Astrocyte (in vitro differentiated cells and primary cell): Measurements from ENCODE around the gene TRMT10A. TPM values are rescaled to one million over a fixed set of nuclear protein-coding genes. Genes with fewer than 3 reads are reported as not detected.

ENCODE experiments used
- DNase-seq: peaks from one replicate; pipeline ENCODE4 v3.0.0-alpha.2; 2010; ENCODE audit warnings: low read depth
- FAIRE-seq: peaks from 2 replicates; lab custom pipeline; 2011; peaks lifted over from hg19 to GRCh38; lab: Jason Lieb, UNC
- H2AFZ ChIP-seq: 2 replicates; pipeline ENCODE4 v1.6.0; 2012; ENCODE audit warnings: low read depth, low read length, inconsistent platforms
- H3K27ac ChIP-seq: 2 replicates; pipeline ENCODE4 v1.5.1; 2011; ENCODE audit warnings: low read depth, low read length, inconsistent platforms
- H3K27me3 ChIP-seq: 2 replicates; pipeline ENCODE4 v1.6.0; 2011; ENCODE audit warnings: low read length, inconsistent platforms; ENCODE audit not compliant: insufficient read depth
- H3K36me3 ChIP-seq: 2 replicates; pipeline ENCODE4 v1.5.1; 2011; ENCODE audit warnings: low read length, inconsistent platforms; ENCODE audit not compliant: insufficient read depth
- H3K4me1 ChIP-seq: 2 replicates; pipeline ENCODE4 v1.5.1; 2011; ENCODE audit warnings: low read length, inconsistent platforms; ENCODE audit not compliant: insufficient read depth
- H3K4me2 ChIP-seq: 2 replicates; pipeline ENCODE4 v1.6.0; 2012; ENCODE audit warnings: low read length, inconsistent platforms
- H3K4me3 ChIP-seq: 2 replicates; pipeline ENCODE4 v1.5.1; 2011; ENCODE audit warnings: low read depth, mild to moderate bottlenecking, low read length, inconsistent platforms; ENCODE audit not compliant: insufficient read depth
- H3K79me2 ChIP-seq: 2 replicates; pipeline ENCODE4 v1.6.0; 2012; ENCODE audit warnings: mild to moderate bottlenecking, low read length, inconsistent platforms; ENCODE audit not compliant: insufficient read depth
- H3K9ac ChIP-seq: 2 replicates; pipeline ENCODE4 v1.6.0; 2012; ENCODE audit warnings: mild to moderate bottlenecking, low read length, inconsistent platforms
- H3K9me3 ChIP-seq: 2 replicates; pipeline ENCODE4 v1.5.1; 2012; ENCODE audit warnings: low read depth, mild to moderate bottlenecking, low read length, inconsistent platforms; ENCODE audit not compliant: insufficient read depth
- H4K20me1 ChIP-seq: 2 replicates; pipeline ENCODE4 v1.6.0; 2012; ENCODE audit warnings: low read length, inconsistent platforms; ENCODE audit not compliant: insufficient read depth
- H3K27ac Mint-ChIP-seq: one replicate; pipeline ENCODE4 v1.8.0; 2021; ENCODE audit warnings: mild to moderate bottlenecking, mixed read lengths; ENCODE audit not compliant: unreplicated experiment
- H3K27me3 Mint-ChIP-seq: one replicate; pipeline ENCODE4 v1.8.0; 2021; ENCODE audit warnings: low read depth, mixed read lengths; ENCODE audit not compliant: unreplicated experiment
- H3K36me3 Mint-ChIP-seq: one replicate; pipeline ENCODE4 v1.8.0; 2021; ENCODE audit warnings: low read depth, mixed read lengths; ENCODE audit not compliant: unreplicated experiment
- H3K4me1 Mint-ChIP-seq: one replicate; pipeline ENCODE4 v1.8.0; 2021; ENCODE audit warnings: low read depth, mixed read lengths; ENCODE audit not compliant: unreplicated experiment
- H3K4me3 Mint-ChIP-seq: one replicate; pipeline ENCODE4 v1.8.0; 2021; ENCODE audit warnings: mild to moderate bottlenecking, moderate library complexity, mixed read lengths; ENCODE audit not compliant: unreplicated experiment
- H3K9me3 Mint-ChIP-seq: one replicate; pipeline ENCODE4 v1.8.0; 2021; ENCODE audit warnings: mild to moderate bottlenecking, mixed read lengths; ENCODE audit not compliant: unreplicated experiment
- EZH2 ChIP-seq: IDR thresholded peaks from 2 replicates; pipeline ENCODE4 v1.6.1; 2012; ENCODE audit warnings: mild to moderate bottlenecking, low read length, inconsistent platforms; ENCODE audit not compliant: insufficient read depth
- total RNA-seq: library from RNA; stranded (reverse); gene quantifications from 2 replicates; pipeline ENCODE4 v1.2.1, GENCODE V29; 2021
- TF ChIP-seq, protein P1 (sequence below): IDR thresholded peaks from 2 replicates; pipeline ENCODE4 v1.5.1; 2011; ENCODE audit warnings: low read depth, mild to moderate bottlenecking, inconsistent platforms, low read length, moderate library complexity; ENCODE audit not compliant: insufficient read depth

Gene TRMT10A
- total RNA-seq, 1 donor from 2014 or later: 11.8 TPM

DNA sequence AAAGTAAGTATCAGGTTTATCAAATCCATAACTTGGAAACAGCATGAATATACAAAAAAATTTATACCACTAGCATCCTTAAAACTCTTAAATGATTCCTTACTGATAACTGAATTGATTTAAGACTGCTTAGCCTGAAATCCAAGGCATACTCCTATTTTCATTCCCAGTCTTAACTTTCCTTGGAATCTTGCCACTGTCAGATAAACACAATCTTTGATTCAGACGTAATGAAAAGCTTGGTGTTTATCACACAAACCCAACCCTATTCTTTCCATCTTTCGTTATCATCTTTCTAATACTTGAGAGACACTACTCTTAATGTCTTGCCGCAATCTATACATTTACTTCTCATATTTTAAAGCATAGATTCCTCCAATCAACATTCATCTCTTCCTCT, 33.9 kb downstream of the TRMT10A start:
- Histone ChIP-seq H3K4me2 (no peak overlapping the region), H4K20me1 (no peaks in the 10 kb centered on the region), H3K36me3 (no peaks in the 10 kb centered on the region), H3K9me3 (no peaks in the 10 kb centered on the region), H3K4me3 (no peak overlapping the region), H3K9ac (no peak overlapping the region), H3K27ac (no peak overlapping the region), H2AFZ (no peak overlapping the region), H3K27me3 (peaks cover 2% of the 10 kb centered on the region), H3K4me1 (no peaks in the 10 kb centered on the region), H3K79me2 (no peaks in the 10 kb centered on the region)
- no peaks in the 10 kb centered on the region for H3K36me3 Mint-ChIP-seq
- no peak overlapping the region for H3K27ac Mint-ChIP-seq
- FAIRE-seq (no peak), DNase-seq (no peak)
- H3K9me3 Mint-ChIP-seq: no peaks in the 10 kb centered on the region
- no peaks in the 10 kb centered on the region for H3K4me1 Mint-ChIP-seq
- TF ChIP-seq, protein P1, sequence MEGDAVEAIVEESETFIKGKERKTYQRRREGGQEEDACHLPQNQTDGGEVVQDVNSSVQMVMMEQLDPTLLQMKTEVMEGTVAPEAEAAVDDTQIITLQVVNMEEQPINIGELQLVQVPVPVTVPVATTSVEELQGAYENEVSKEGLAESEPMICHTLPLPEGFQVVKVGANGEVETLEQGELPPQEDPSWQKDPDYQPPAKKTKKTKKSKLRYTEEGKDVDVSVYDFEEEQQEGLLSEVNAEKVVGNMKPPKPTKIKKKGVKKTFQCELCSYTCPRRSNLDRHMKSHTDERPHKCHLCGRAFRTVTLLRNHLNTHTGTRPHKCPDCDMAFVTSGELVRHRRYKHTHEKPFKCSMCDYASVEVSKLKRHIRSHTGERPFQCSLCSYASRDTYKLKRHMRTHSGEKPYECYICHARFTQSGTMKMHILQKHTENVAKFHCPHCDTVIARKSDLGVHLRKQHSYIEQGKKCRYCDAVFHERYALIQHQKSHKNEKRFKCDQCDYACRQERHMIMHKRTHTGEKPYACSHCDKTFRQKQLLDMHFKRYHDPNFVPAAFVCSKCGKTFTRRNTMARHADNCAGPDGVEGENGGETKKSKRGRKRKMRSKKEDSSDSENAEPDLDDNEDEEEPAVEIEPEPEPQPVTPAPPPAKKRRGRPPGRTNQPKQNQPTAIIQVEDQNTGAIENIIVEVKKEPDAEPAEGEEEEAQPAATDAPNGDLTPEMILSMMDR: no peak
- no peak for TF ChIP-seq EZH2
- no peak overlapping the region for H3K4me3 Mint-ChIP-seq
- no peaks in the 10 kb centered on the region for H3K27me3 Mint-ChIP-seq

DNA sequence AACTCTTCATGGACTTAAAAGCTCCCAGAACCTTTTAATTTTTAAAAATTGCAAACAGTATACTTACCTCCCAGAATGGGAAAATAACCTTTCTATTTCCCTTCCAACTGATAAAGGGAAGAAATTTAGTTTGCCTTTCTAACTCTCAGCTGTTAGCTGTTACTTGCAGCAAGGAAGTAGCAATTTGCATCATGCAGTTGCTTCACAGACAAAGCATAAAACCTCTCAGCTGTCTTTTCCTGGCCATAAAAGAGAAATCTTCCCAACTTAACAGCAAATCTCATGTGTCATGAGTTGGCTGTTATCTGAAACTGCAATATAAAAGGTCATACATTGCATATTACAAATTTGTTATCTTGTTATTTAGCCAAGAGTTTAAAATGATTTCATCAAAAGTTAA, 34.6 kb downstream of the TRMT10A start:
- Histone ChIP-seq H3K4me1 (no peaks in the 10 kb centered on the region), H2AFZ (no peak overlapping the region), H3K79me2 (no peaks in the 10 kb centered on the region), H3K4me3 (no peak overlapping the region), H3K4me2 (no peak overlapping the region), H3K27me3 (peaks cover 2% of the 10 kb centered on the region), H3K9me3 (no peaks in the 10 kb centered on the region), H4K20me1 (no peaks in the 10 kb centered on the region), H3K36me3 (no peaks in the 10 kb centered on the region), H3K9ac (no peak overlapping the region), H3K27ac (no peak overlapping the region)
- TF ChIP-seq, protein P1: no peak
- no peak for TF ChIP-seq EZH2
- no peaks in the 10 kb centered on the region for H3K27me3 Mint-ChIP-seq
- FAIRE-seq (no peak), DNase-seq (no peak)
- H3K4me3 Mint-ChIP-seq: no peak overlapping the region
- H3K27ac Mint-ChIP-seq: no peak overlapping the region
- H3K36me3 Mint-ChIP-seq: no peaks in the 10 kb centered on the region
- no peaks in the 10 kb centered on the region for H3K9me3 Mint-ChIP-seq
- H3K4me1 Mint-ChIP-seq: no peaks in the 10 kb centered on the region

DNA sequence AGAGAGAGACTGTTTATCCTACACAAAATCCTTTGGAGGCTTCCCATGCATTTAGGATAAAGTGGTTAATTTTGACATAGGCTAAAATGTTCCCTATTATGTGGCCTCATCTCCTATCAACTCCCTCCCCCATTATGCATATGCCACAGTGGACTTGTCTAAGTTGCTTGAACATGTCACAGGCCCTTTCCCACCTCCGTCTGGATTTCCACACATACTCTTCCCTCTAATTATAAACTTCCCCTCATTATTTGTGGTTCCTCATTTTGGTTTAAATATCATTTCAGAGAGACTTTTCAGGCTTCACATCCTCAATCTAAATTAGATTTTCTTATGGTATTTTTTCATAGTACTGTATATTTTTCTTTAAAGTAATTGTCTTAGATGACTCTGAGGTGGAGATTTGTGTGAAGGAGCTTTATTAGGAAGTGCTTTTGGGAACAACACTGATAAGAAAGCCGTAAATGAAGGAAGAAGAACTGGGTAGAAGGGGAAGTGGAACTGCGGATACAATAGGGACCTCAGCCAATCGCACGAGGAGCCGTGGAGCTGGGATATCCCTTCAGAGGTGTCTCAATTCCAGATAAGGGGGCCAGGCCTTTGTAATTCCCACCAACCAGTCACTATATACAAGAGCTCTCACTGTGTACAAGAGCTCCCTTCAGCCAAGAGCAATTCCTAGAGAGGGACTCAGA, 45.1 kb downstream of the TRMT10A start:
- H3K4me3 Mint-ChIP-seq: no peak overlapping the region
- DNase-seq (no peak), FAIRE-seq (no peak)
- H3K4me1 ChIP-seq: no peaks in the 10 kb centered on the region
- no peaks in the 10 kb centered on the region for H3K27me3 ChIP-seq
- no peaks in the 10 kb centered on the region for H3K4me1 Mint-ChIP-seq
- H3K36me3 ChIP-seq: no peaks in the 10 kb centered on the region
- no peaks in the 10 kb centered on the region for H3K9me3 ChIP-seq
- no peak overlapping the region for H3K27ac Mint-ChIP-seq
- H3K9me3 Mint-ChIP-seq: no peaks in the 10 kb centered on the region
- no peaks in the 10 kb centered on the region for H3K79me2 ChIP-seq
- H4K20me1 ChIP-seq: no peaks in the 10 kb centered on the region
- H2AFZ ChIP-seq: no peak overlapping the region
- no peak overlapping the region for H3K4me2 ChIP-seq
- no peak overlapping the region for H3K4me3 ChIP-seq
- H3K9ac ChIP-seq: no peak overlapping the region
- no peak for TF ChIP-seq EZH2
- TF ChIP-seq, protein P1: no peak
- H3K27ac ChIP-seq: no peak overlapping the region
- H3K27me3 Mint-ChIP-seq: no peaks in the 10 kb centered on the region
- no peaks in the 10 kb centered on the region for H3K36me3 Mint-ChIP-seq
